ENCODE data around the gene NT5DC2.

The NT5DC2 gene

GRCh38 chr3:52524752-52525679 is 8.6 kb downstream of the NT5DC2 start:
- H3K4me1 ChIP-seq (ENCODE audit: control insufficient read depth in 2 of 2, insufficient read depth in 2 of 2, low read length in 2 of 2): no peaks in the 10 kb centered on the region
- peaks cover 8 to 13% of the 10 kb centered on the region in 2 donors for H3K36me3 ChIP-seq (ENCODE audit: control insufficient read depth in 2 of 2, insufficient read depth in 2 of 2, low read length in 2 of 2)
- no peaks in the 10 kb centered on the region for H3K9me3 ChIP-seq (ENCODE audit: control insufficient read depth in 2 of 2, low read length in 2 of 2)
- H3K4me3 ChIP-seq (ENCODE audit: low read length in 2 of 2): no peak overlapping the region
- no peak overlapping the region for H3K9ac ChIP-seq (ENCODE audit: low read depth in 1 of 2, low read length in 2 of 2)
- peak overlapping the region in 1 of 2 donors; percentile 23 for H3K27ac ChIP-seq (ENCODE audit: low read depth in 2 of 2, low read length in 2 of 2)
- no peaks in the 10 kb centered on the region for H3K27me3 ChIP-seq (ENCODE audit: control insufficient read depth in 2 of 2, insufficient read depth in 2 of 2, low read length in 2 of 2)

DNA sequence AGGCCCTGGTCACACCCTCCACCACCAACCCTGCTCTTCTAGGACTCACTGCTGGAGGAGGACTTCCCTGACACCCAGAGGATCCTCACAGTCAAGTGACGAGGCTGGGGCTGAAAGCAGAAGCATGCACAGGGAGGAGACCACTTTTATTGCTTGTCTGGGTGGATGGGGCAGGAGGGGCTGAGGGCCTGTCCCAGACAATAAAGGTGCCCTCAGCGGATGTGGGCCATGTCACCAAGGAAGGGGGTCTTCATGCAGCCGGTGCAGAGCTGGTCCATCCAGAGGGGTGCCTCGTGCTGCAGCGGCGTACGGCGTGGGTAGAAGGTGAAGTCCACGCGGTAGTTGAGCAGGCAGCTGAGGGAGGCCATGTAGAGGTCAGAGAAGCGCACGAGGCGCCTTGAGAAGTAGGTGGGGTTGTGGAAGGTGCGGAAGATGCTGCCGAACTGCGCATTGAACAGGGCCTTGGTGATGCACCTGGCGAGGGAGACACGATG is 9.4 kb downstream of the NT5DC2 start:
- Histone ChIP-seq H3K27ac (ENCODE audit: low read depth in 2 of 2, low read length in 2 of 2) (no peak overlapping the region), H3K4me1 (ENCODE audit: control insufficient read depth in 2 of 2, insufficient read depth in 2 of 2, low read length in 2 of 2) (no peaks in the 10 kb centered on the region), H3K4me3 (ENCODE audit: low read length in 2 of 2) (no peak overlapping the region), H3K27me3 (ENCODE audit: control insufficient read depth in 2 of 2, insufficient read depth in 2 of 2, low read length in 2 of 2) (no peaks in the 10 kb centered on the region), H3K36me3 (ENCODE audit: control insufficient read depth in 2 of 2, insufficient read depth in 2 of 2, low read length in 2 of 2) (peaks cover 8 to 13% of the 10 kb centered on the region in 2 donors), H3K9me3 (ENCODE audit: control insufficient read depth in 2 of 2, low read length in 2 of 2) (no peaks in the 10 kb centered on the region), H3K9ac (ENCODE audit: low read depth in 1 of 2, low read length in 2 of 2) (no peak overlapping the region)

GRCh38 chr3:52523386-52524257 is 10.0 kb downstream of the NT5DC2 start:
- H3K9ac ChIP-seq (ENCODE audit: low read depth in 1 of 2, low read length in 2 of 2): no peak overlapping the region
- H3K9me3 ChIP-seq (ENCODE audit: control insufficient read depth in 2 of 2, low read length in 2 of 2): no peaks in the 10 kb centered on the region
- H3K27me3 ChIP-seq (ENCODE audit: control insufficient read depth in 2 of 2, insufficient read depth in 2 of 2, low read length in 2 of 2): no peaks in the 10 kb centered on the region
- peaks cover 8 to 13% of the 10 kb centered on the region in 2 donors for H3K36me3 ChIP-seq (ENCODE audit: control insufficient read depth in 2 of 2, insufficient read depth in 2 of 2, low read length in 2 of 2)
- H3K4me3 ChIP-seq (ENCODE audit: low read length in 2 of 2): no peak overlapping the region
- H3K27ac ChIP-seq (ENCODE audit: low read depth in 2 of 2, low read length in 2 of 2): no peak overlapping the region
- no peaks in the 10 kb centered on the region for H3K4me1 ChIP-seq (ENCODE audit: control insufficient read depth in 2 of 2, insufficient read depth in 2 of 2, low read length in 2 of 2)

GRCh38 chr3:52522651-52523251 is 10.9 kb downstream of the NT5DC2 start:
- Histone ChIP-seq H3K9me3 (ENCODE audit: control insufficient read depth in 2 of 2, low read length in 2 of 2) (no peaks in the 10 kb centered on the region), H3K36me3 (ENCODE audit: control insufficient read depth in 2 of 2, insufficient read depth in 2 of 2, low read length in 2 of 2) (peaks cover 5 to 7% of the 10 kb centered on the region in 2 donors), H3K4me3 (ENCODE audit: low read length in 2 of 2) (no peak overlapping the region), H3K27ac (ENCODE audit: low read depth in 2 of 2, low read length in 2 of 2) (no peak overlapping the region), H3K9ac (ENCODE audit: low read depth in 1 of 2, low read length in 2 of 2) (no peak overlapping the region), H3K27me3 (ENCODE audit: control insufficient read depth in 2 of 2, insufficient read depth in 2 of 2, low read length in 2 of 2) (no peaks in the 10 kb centered on the region), H3K4me1 (ENCODE audit: control insufficient read depth in 2 of 2, insufficient read depth in 2 of 2, low read length in 2 of 2) (no peaks in the 10 kb centered on the region)

DNA sequence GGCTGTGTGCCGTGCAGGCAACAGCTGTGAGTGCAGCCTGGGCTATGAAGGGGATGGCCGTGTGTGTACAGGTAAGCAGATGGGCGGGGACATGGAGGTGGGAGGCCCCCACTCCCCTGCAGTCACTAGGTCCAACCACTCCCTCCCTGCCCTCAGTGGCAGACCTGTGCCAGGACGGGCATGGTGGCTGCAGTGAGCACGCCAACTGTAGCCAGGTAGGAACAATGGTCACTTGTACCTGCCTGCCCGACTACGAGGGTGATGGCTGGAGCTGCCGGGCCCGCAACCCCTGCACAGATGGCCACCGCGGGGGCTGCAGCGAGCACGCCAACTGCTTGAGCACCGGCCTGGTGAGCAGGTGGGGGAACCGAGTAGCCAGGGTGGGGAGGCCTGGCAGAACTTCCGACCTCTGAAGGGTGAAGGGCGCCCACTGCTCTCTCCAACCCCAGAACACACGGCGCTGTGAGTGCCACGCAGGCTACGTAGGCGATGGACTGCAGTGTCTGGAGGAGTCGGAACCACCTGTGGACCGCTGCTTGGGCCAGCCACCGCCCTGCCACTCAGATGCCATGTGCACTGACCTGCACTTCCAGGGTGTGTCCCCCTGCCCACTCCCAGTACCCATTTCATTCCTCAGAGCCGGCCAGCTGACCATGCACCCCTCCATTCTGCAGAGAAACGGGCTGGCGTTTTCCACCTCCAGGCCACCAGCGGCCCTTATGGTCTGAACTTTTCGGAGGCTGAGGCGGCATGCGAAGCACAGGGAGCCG is 11.6 kb downstream of the NT5DC2 start:
- H3K9me3 ChIP-seq (ENCODE audit: control insufficient read depth in 2 of 2, low read length in 2 of 2): no peaks in the 10 kb centered on the region
- H3K4me1 ChIP-seq (ENCODE audit: control insufficient read depth in 2 of 2, insufficient read depth in 2 of 2, low read length in 2 of 2): no peaks in the 10 kb centered on the region
- no peak overlapping the region for H3K9ac ChIP-seq (ENCODE audit: low read depth in 1 of 2, low read length in 2 of 2)
- no peak overlapping the region for H3K4me3 ChIP-seq (ENCODE audit: low read length in 2 of 2)
- peaks cover under 1 to 3% of the 10 kb centered on the region in 2 donors for H3K36me3 ChIP-seq (ENCODE audit: control insufficient read depth in 2 of 2, insufficient read depth in 2 of 2, low read length in 2 of 2)
- no peak overlapping the region for H3K27ac ChIP-seq (ENCODE audit: low read depth in 2 of 2, low read length in 2 of 2)
- H3K27me3 ChIP-seq (ENCODE audit: control insufficient read depth in 2 of 2, insufficient read depth in 2 of 2, low read length in 2 of 2): no peaks in the 10 kb centered on the region

DNA sequence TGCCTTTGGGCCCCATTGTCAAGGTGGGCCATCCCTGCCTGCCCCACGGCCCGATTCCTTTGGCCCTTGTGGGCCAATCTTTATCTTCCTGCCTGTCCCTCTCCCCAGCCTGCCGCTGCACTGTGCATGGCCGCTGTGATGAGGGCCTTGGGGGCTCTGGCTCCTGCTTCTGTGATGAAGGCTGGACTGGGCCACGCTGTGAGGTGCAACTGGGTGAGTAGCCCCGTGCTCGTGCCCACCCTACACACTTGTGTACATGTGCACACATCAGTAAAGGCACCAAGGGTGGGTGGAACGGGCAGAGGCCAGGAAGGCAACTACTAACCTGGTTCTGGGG is 12.2 kb downstream of the NT5DC2 start:
- Histone ChIP-seq H3K9me3 (ENCODE audit: control insufficient read depth in 2 of 2, low read length in 2 of 2) (no peaks in the 10 kb centered on the region), H3K4me1 (ENCODE audit: control insufficient read depth in 2 of 2, insufficient read depth in 2 of 2, low read length in 2 of 2) (no peaks in the 10 kb centered on the region), H3K4me3 (ENCODE audit: low read length in 2 of 2) (no peak overlapping the region), H3K27me3 (ENCODE audit: control insufficient read depth in 2 of 2, insufficient read depth in 2 of 2, low read length in 2 of 2) (no peaks in the 10 kb centered on the region), H3K9ac (ENCODE audit: low read depth in 1 of 2, low read length in 2 of 2) (no peak overlapping the region), H3K27ac (ENCODE audit: low read depth in 2 of 2, low read length in 2 of 2) (no peak overlapping the region), H3K36me3 (ENCODE audit: control insufficient read depth in 2 of 2, insufficient read depth in 2 of 2, low read length in 2 of 2) (peaks cover 0 to 3% of the 10 kb centered on the region in 2 donors)

DNA sequence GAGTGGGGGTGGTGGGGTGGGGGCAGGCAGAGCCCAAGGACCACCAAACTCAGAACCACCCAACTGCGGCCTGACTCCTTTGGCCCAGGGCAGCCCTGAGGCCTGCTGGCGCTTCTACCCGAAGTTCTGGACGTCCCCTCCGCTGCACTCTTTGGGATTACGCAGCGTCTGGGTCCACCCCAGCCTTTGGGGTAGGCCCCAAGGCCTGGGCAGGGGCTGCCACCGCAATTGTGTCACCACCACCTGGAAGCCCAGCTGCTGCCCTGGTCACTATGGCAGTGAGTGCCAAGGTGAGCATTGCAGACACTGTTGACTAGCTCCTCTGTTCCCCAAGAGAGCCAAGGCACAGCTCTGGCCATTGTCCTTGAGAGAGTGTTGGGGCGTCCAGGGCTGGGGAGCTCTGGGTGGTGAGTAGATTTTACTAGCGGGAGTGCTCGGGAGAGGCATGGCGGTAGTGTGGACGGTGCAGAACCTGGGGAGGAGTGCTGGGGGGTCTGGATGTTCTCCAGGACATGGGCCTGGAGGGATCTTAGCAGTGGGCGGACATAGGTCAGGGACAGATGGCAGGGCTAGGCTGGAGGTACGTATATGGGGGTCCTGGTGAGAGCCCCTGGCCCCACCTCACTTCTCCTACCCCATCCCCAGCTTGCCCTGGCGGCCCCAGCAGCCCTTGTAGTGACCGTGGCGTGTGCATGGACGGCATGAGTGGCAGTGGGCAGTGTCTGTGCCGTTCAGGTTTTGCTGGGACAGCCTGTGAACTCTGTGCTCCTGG is 12.8 kb downstream of the NT5DC2 start:
- Histone ChIP-seq H3K36me3 (ENCODE audit: control insufficient read depth in 2 of 2, insufficient read depth in 2 of 2, low read length in 2 of 2) (peaks cover 0 to 3% of the 10 kb centered on the region in 2 donors), H3K27ac (ENCODE audit: low read depth in 2 of 2, low read length in 2 of 2) (no peak overlapping the region)

DNA sequence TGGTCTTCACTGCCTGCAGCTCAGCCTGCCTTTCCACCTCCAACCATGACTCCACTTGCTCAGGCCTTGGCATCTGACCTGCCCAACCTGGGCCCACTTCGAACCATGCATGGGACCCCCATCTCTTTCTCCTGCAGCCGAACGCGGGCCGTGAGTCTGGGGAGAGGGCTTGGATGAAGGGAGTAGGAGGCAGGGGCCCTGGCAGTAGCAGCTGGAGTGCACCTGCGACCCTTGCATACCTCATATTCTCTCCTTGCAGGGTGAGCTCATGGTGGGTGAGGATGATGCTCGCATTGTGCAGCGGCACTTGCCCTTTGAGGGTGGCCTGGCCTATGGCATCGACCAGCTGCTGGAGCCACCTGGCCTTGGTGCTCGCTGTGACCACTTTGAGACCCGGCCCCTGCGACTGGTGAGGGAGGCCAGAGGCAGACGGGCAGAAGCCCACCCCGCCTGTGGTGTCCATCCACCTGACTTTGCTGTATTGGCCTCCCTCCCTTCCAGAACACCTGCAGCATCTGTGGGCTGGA is 13.5 kb downstream of the NT5DC2 start:
- no peaks in the 10 kb centered on the region for H3K4me1 ChIP-seq (ENCODE audit: control insufficient read depth in 2 of 2, insufficient read depth in 2 of 2, low read length in 2 of 2)
- H3K4me3 ChIP-seq (ENCODE audit: low read length in 2 of 2): no peak overlapping the region
- H3K27ac ChIP-seq (ENCODE audit: low read depth in 2 of 2, low read length in 2 of 2): no peak overlapping the region
- H3K9me3 ChIP-seq (ENCODE audit: control insufficient read depth in 2 of 2, low read length in 2 of 2): no peaks in the 10 kb centered on the region
- H3K9ac ChIP-seq (ENCODE audit: low read depth in 1 of 2, low read length in 2 of 2): no peak overlapping the region
- no peaks in the 10 kb centered on the region for H3K27me3 ChIP-seq (ENCODE audit: control insufficient read depth in 2 of 2, insufficient read depth in 2 of 2, low read length in 2 of 2)
- H3K36me3 ChIP-seq (ENCODE audit: control insufficient read depth in 2 of 2, insufficient read depth in 2 of 2, low read length in 2 of 2): peaks cover 0 to 3% of the 10 kb centered on the region in 2 donors

More for the DNA sequence above, 12.8 kb downstream of the NT5DC2 start:
- Histone ChIP-seq H3K4me1 (ENCODE audit: control insufficient read depth in 2 of 2, insufficient read depth in 2 of 2, low read length in 2 of 2) (no peaks in the 10 kb centered on the region), H3K4me3 (ENCODE audit: low read length in 2 of 2) (no peak overlapping the region), H3K9ac (ENCODE audit: low read depth in 1 of 2, low read length in 2 of 2) (no peak overlapping the region), H3K27me3 (ENCODE audit: control insufficient read depth in 2 of 2, insufficient read depth in 2 of 2, low read length in 2 of 2) (no peaks in the 10 kb centered on the region), H3K9me3 (ENCODE audit: control insufficient read depth in 2 of 2, low read length in 2 of 2) (no peaks in the 10 kb centered on the region)
